ENCODE measurements around the gene ASH1L.

ASH1L gene

GRCh38 chr1:155383406-155383805 is 179.2 kb downstream of the ASH1L start:
- no peak for DNase-seq
- no peak overlapping the region for H3K4me3 ChIP-seq (ENCODE audit: control insufficient read depth in 1 of 7, extremely low read depth in 1 of 7, insufficient read depth in 4 of 7, low read depth in 2 of 7, low read length in 6 of 7)
- ChIA-PET CTCF (no interaction called here), POLR2A (no interaction called here)
- no peak overlapping the region for H3K27ac ChIP-seq (ENCODE audit: insufficient read depth in 1 of 2, low read depth in 1 of 2, low read length in 2 of 2, poor library complexity in 1 of 2, severe bottlenecking in 2 of 2)
- peaks cover 0 to 6% (median 0%) of the 10 kb centered on the region in 5 experiments for H3K9me3 ChIP-seq (ENCODE audit: control extremely low read depth in 1 of 5, control insufficient read depth in 4 of 5, insufficient read depth in 2 of 5, low read depth in 1 of 5, low read length in 4 of 5)
- no peaks in the 10 kb centered on the region for H3K4me1 ChIP-seq (ENCODE audit: control extremely low read depth in 1 of 4, control insufficient read depth in 4 of 4, insufficient read depth in 4 of 4, low read length in 3 of 4)
- H3K36me3 ChIP-seq (ENCODE audit: control insufficient read depth in 4 of 4, insufficient read depth in 4 of 4, low read length in 3 of 4) = peaks cover 14 to 43% (median 25%) of the 10 kb centered on the region in 4 experiments
- no peaks in the 10 kb centered on the region for H3K27me3 ChIP-seq (replicated peaks in 2 of 5; ENCODE audit: control insufficient read depth in 4 of 5, insufficient read depth in 5 of 5, low read length in 4 of 5)
- WGBS (ENCODE audit: insufficient coverage) = no CpG with 5 or more reads among the region's 1 CpG

- no peaks in the 10 kb centered on the region for H3K4me1 ChIP-seq (ENCODE audit: control extremely low read depth in 1 of 4, control insufficient read depth in 4 of 4, insufficient read depth in 4 of 4, low read length in 3 of 4)
- ChIA-PET POLR2A (no interaction called here), CTCF (interaction anchor here (0.9 kb wide), 1 partner anchor 103 kb away, joined by 3 read pairs; no protein-coding TSS in a partner anchor)
- H3K27me3 ChIP-seq (replicated peaks in 2 of 5; ENCODE audit: control insufficient read depth in 4 of 5, insufficient read depth in 5 of 5, low read length in 4 of 5) = no peaks in the 10 kb centered on the region
- no peak overlapping the region for H3K27ac ChIP-seq (ENCODE audit: insufficient read depth in 1 of 2, low read depth in 1 of 2, low read length in 2 of 2, poor library complexity in 1 of 2, severe bottlenecking in 2 of 2)
- peak; percentile 11 to 69 (median 53) for DNase-seq
- peaks cover 23 to 52% (median 28%) of the 10 kb centered on the region in 4 experiments for H3K36me3 ChIP-seq (ENCODE audit: control insufficient read depth in 4 of 4, insufficient read depth in 4 of 4, low read length in 3 of 4)
- H3K4me3 ChIP-seq (ENCODE audit: control insufficient read depth in 1 of 7, extremely low read depth in 1 of 7, insufficient read depth in 4 of 7, low read depth in 2 of 7, low read length in 6 of 7) = no peak overlapping the region
- no peaks in the 10 kb centered on the region for H3K9me3 ChIP-seq (ENCODE audit: control extremely low read depth in 1 of 5, control insufficient read depth in 4 of 5, insufficient read depth in 2 of 5, low read depth in 1 of 5, low read length in 4 of 5)
Measured at GRCh38 chr1:155379631-155380090, 182.9 kb downstream of the ASH1L start.

GRCh38 chr1:155379180-155379579 is 183.4 kb downstream of the ASH1L start:
- peaks cover 25 to 55% (median 32%) of the 10 kb centered on the region in 4 experiments for H3K36me3 ChIP-seq (ENCODE audit: control insufficient read depth in 4 of 4, insufficient read depth in 4 of 4, low read length in 3 of 4)
- no peak overlapping the region for H3K4me3 ChIP-seq (ENCODE audit: control insufficient read depth in 1 of 7, extremely low read depth in 1 of 7, insufficient read depth in 4 of 7, low read depth in 2 of 7, low read length in 6 of 7)
- H3K27me3 ChIP-seq (replicated peaks in 2 of 5; ENCODE audit: control insufficient read depth in 4 of 5, insufficient read depth in 5 of 5, low read length in 4 of 5) = no peaks in the 10 kb centered on the region
- CTCF ChIA-PET = interaction anchor here (0.8 to 1.3 kb wide), 2 partner anchors 13 to 14 kb away, joined by 3 read pairs; no protein-coding TSS in a partner anchor
- no peaks in the 10 kb centered on the region for H3K4me1 ChIP-seq (ENCODE audit: control extremely low read depth in 1 of 4, control insufficient read depth in 4 of 4, insufficient read depth in 4 of 4, low read length in 3 of 4)
- POLR2A ChIA-PET = no interaction called here
- WGBS (ENCODE audit: insufficient coverage) = no CpG with 5 or more reads among the region's 3 CpGs
- H3K27ac ChIP-seq (ENCODE audit: insufficient read depth in 1 of 2, low read depth in 1 of 2, low read length in 2 of 2, poor library complexity in 1 of 2, severe bottlenecking in 2 of 2) = no peak overlapping the region
- no peaks in the 10 kb centered on the region for H3K9me3 ChIP-seq (ENCODE audit: control extremely low read depth in 1 of 5, control insufficient read depth in 4 of 5, insufficient read depth in 2 of 5, low read depth in 1 of 5, low read length in 4 of 5)
- no peak for DNase-seq

DNA sequence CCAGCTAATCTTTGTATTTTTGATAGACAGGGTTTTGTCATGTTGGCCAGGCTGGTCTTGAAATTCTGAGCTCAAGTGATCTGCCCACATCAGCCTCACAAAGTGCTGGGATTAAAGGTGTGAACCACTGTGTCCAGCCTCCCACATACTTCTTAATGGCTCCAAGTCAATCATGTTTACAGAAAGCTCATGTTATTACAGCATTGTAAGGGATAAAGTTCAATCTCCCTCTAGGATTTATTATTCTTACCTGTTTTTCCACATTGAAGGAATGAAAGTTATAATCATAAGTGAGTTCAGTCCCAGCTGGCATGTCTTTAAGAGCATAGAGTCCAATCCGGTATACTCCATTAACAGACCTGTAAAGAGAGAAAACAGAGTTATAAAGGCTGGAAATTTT is 202.6 kb downstream of the ASH1L start:
- DNase-seq = no peak
- no CpG with 5 or more reads among the region's 1 CpG for WGBS (ENCODE audit: insufficient coverage)
- H3K4me1 ChIP-seq (ENCODE audit: control extremely low read depth in 1 of 4, control insufficient read depth in 4 of 4, insufficient read depth in 4 of 4, low read length in 3 of 4) = no peaks in the 10 kb centered on the region
- ChIA-PET CTCF (interaction anchor here (0.6 to 0.8 kb wide), 3 partner anchors 16 to 167 kb away, joined by 3 read pairs; no protein-coding TSS in a partner anchor), POLR2A (no interaction called here)
- H3K9me3 ChIP-seq (ENCODE audit: control extremely low read depth in 1 of 5, control insufficient read depth in 4 of 5, insufficient read depth in 2 of 5, low read depth in 1 of 5, low read length in 4 of 5) = no peaks in the 10 kb centered on the region
- H3K36me3 ChIP-seq (ENCODE audit: control insufficient read depth in 4 of 4, insufficient read depth in 4 of 4, low read length in 3 of 4) = peaks cover 17 to 57% (median 29%) of the 10 kb centered on the region in 4 experiments
- H3K4me3 ChIP-seq (ENCODE audit: control insufficient read depth in 1 of 7, extremely low read depth in 1 of 7, insufficient read depth in 4 of 7, low read depth in 2 of 7, low read length in 6 of 7) = no peak overlapping the region
- H3K27ac ChIP-seq (ENCODE audit: insufficient read depth in 1 of 2, low read depth in 1 of 2, low read length in 2 of 2, poor library complexity in 1 of 2, severe bottlenecking in 2 of 2) = no peak overlapping the region
- H3K27me3 ChIP-seq (replicated peaks in 2 of 5; ENCODE audit: control insufficient read depth in 4 of 5, insufficient read depth in 5 of 5, low read length in 4 of 5) = no peaks in the 10 kb centered on the region

DNA sequence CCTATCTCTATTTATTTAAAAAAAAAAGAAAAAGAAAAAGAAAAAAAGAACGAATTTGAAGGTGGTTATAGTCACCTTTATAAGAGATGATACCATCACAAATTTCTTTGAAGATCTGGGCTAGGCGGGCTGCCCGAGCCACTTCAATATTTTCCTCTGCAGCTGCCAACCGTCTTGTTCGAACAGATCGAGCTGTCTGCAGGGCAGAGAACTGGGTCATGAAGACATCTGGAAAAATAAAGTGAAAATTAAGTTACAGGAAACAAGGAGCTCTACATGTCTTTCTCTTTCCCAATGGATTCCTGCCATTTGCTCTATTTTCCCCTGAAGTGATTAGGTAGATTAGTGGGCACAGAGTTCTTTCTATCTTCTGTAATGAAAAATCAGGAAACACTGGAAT is 210.0 kb downstream of the ASH1L start:
- H3K4me1 ChIP-seq (ENCODE audit: control extremely low read depth in 1 of 4, control insufficient read depth in 4 of 4, insufficient read depth in 4 of 4, low read length in 3 of 4) = no peaks in the 10 kb centered on the region
- ChIA-PET POLR2A (interaction anchor here (0.7 to 1.0 kb wide), 2 partner anchors 24 to 35 kb away, joined by 3 read pairs; no protein-coding TSS in a partner anchor), CTCF (interaction anchor here (2.1 kb wide), 1 partner anchor 101 kb away, joined by 7 read pairs; no protein-coding TSS in a partner anchor)
- no peak overlapping the region for H3K4me3 ChIP-seq (ENCODE audit: control insufficient read depth in 1 of 7, extremely low read depth in 1 of 7, insufficient read depth in 4 of 7, low read depth in 2 of 7, low read length in 6 of 7)
- DNase-seq = no peak
- no peaks in the 10 kb centered on the region for H3K9me3 ChIP-seq (ENCODE audit: control extremely low read depth in 1 of 5, control insufficient read depth in 4 of 5, insufficient read depth in 2 of 5, low read depth in 1 of 5, low read length in 4 of 5)
- H3K36me3 ChIP-seq (ENCODE audit: control insufficient read depth in 4 of 4, insufficient read depth in 4 of 4, low read length in 3 of 4) = peaks cover 32 to 78% (median 56%) of the 10 kb centered on the region in 4 experiments
- WGBS (ENCODE audit: insufficient coverage) = no CpG with 5 or more reads among the region's 6 CpGs
- no peak overlapping the region for H3K27ac ChIP-seq (ENCODE audit: insufficient read depth in 1 of 2, low read depth in 1 of 2, low read length in 2 of 2, poor library complexity in 1 of 2, severe bottlenecking in 2 of 2)
- no peaks in the 10 kb centered on the region for H3K27me3 ChIP-seq (replicated peaks in 2 of 5; ENCODE audit: control insufficient read depth in 4 of 5, insufficient read depth in 5 of 5, low read length in 4 of 5)

GRCh38 chr1:155342842-155343241 is 219.8 kb downstream of the ASH1L start:
- Histone ChIP-seq H3K27me3 (replicated peaks in 2 of 5; ENCODE audit: control insufficient read depth in 4 of 5, insufficient read depth in 5 of 5, low read length in 4 of 5) (no peaks in the 10 kb centered on the region), H3K4me3 (ENCODE audit: control insufficient read depth in 1 of 7, extremely low read depth in 1 of 7, insufficient read depth in 4 of 7, low read depth in 2 of 7, low read length in 6 of 7) (no peak overlapping the region), H3K4me1 (ENCODE audit: control extremely low read depth in 1 of 4, control insufficient read depth in 4 of 4, insufficient read depth in 4 of 4, low read length in 3 of 4) (no peaks in the 10 kb centered on the region), H3K36me3 (ENCODE audit: control insufficient read depth in 4 of 4, insufficient read depth in 4 of 4, low read length in 3 of 4) (peaks cover 35 to 89% (median 57%) of the 10 kb centered on the region in 4 experiments), H3K9me3 (ENCODE audit: control extremely low read depth in 1 of 5, control insufficient read depth in 4 of 5, insufficient read depth in 2 of 5, low read depth in 1 of 5, low read length in 4 of 5) (no peaks in the 10 kb centered on the region), H3K27ac (ENCODE audit: insufficient read depth in 1 of 2, low read depth in 1 of 2, low read length in 2 of 2, poor library complexity in 1 of 2, severe bottlenecking in 2 of 2) (no peak overlapping the region)
- ChIA-PET CTCF (interaction anchor here (1.3 to 2.4 kb wide), 2 partner anchors 9 to 92 kb away, joined by 3 to 5 read pairs; no protein-coding TSS in a partner anchor), POLR2A (no interaction called here)
- WGBS (ENCODE audit: insufficient coverage) = 100% methylated on average over 3 of the region's 3 CpGs
- DNase-seq = no peak

DNA sequence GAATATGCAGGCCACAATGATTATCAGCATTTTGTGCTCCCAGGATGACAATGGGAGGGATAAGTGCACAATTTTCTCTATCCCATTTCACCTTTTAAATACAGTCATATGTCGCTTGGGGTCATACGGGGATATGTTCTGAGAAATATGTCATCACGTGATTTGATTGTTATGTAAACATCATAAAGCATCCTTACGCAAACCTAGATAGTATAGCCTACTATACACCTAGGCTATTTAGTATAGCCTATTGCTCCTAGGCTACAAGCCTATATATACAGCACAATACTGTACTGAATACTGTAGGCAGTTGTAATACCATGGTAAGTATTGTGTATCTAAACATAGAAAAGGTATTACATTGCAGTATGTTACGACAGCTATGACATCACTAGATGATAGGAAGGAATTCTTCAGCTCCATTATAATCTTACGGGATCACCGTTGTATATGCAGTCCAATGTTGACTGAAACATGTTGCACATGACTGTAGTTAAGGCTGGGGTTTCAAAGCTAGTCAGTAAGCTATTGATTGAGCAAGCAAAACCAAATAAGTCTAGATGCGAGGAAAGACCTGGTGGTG is 223.0 kb downstream of the ASH1L start:
- no peak overlapping the region for H3K4me3 ChIP-seq (ENCODE audit: control insufficient read depth in 1 of 7, extremely low read depth in 1 of 7, insufficient read depth in 4 of 7, low read depth in 2 of 7, low read length in 6 of 7)
- CTCF ChIA-PET = no interaction called here
- no peaks in the 10 kb centered on the region for H3K27me3 ChIP-seq (replicated peaks in 2 of 5; ENCODE audit: control insufficient read depth in 4 of 5, insufficient read depth in 5 of 5, low read length in 4 of 5)
- no peak overlapping the region for H3K27ac ChIP-seq (ENCODE audit: insufficient read depth in 1 of 2, low read depth in 1 of 2, low read length in 2 of 2, poor library complexity in 1 of 2, severe bottlenecking in 2 of 2)
- POLR2A ChIA-PET = no interaction called here
- peaks cover 38 to 81% (median 59%) of the 10 kb centered on the region in 4 experiments for H3K36me3 ChIP-seq (ENCODE audit: control insufficient read depth in 4 of 4, insufficient read depth in 4 of 4, low read length in 3 of 4)
- DNase-seq = no peak
- no peaks in the 10 kb centered on the region for H3K4me1 ChIP-seq (ENCODE audit: control extremely low read depth in 1 of 4, control insufficient read depth in 4 of 4, insufficient read depth in 4 of 4, low read length in 3 of 4)
- H3K9me3 ChIP-seq (ENCODE audit: control extremely low read depth in 1 of 5, control insufficient read depth in 4 of 5, insufficient read depth in 2 of 5, low read depth in 1 of 5, low read length in 4 of 5) = no peaks in the 10 kb centered on the region
- 100% methylated on average over 3 of the region's 8 CpGs for WGBS (ENCODE audit: insufficient coverage)
